HCT116 (cell line): ENCODE results near the gene SYNE2. TPM values are rescaled to one million over a fixed set of nuclear protein-coding genes. Genes with fewer than 3 reads are reported as not detected.

ENCODE experiments used
- ATAC-seq: fragments of 200-7000 bp; cut with Tn5 transposase; 2 replicates; pipeline ENCODE4 v1.9.1; 2020; ENCODE audit warnings: mild to moderate bottlenecking, moderate library complexity
- BruUV-seq: library from RNA; stranded (reverse); fragments of 400-500 nt; replicated peaks from 2 replicates; lab custom pipeline; 2021; lab: Mats Ljungman, UMichigan
- CTCF ChIA-PET: fragments of 300-600 bp; sonication (Branson Sonifier 250); formaldehyde crosslinking; loops from one replicate; lab custom pipeline; 2021; ENCODE audit warnings: antibody characterized with exemption; lab: Charles Lee
- POLR2A ChIA-PET: fragments of 300-600, 350-600 bp; sonication (Branson Sonifier 250); formaldehyde crosslinking; loops from one replicate; lab custom pipeline; 2021; ENCODE audit warnings: antibody characterized with exemption; lab: Charles Lee
- RAD21 ChIA-PET, 2 experiments: fragments of 300-600 bp; sonication (Branson Sonifier 250); formaldehyde crosslinking; loops; one replicate each; lab custom pipeline; 2023; ENCODE audit warnings: low total read pairs in 2 of 2; ENCODE audit not compliant: uncharacterized antibody in 2 of 2, unreplicated experiment in 2 of 2, low non-redundant PET in 1 of 2; lab: Charles Lee
- DNase-seq: peaks from one replicate; pipeline ENCODE4 v3.0.0-alpha.2; 2010; ENCODE audit warnings: low read depth, low spot score
- H2AFZ ChIP-seq: fragments of 200-600 bp; shearing (Covaris generic), sonication (generic); 2 replicates; pipeline ENCODE4 v1.6.1; 2017; ENCODE audit warnings: low read depth, mixed run types, mixed read lengths, antibody characterized with exemption, low read length; ENCODE audit not compliant: poor library complexity, severe bottlenecking
- H3K27ac ChIP-seq: 2 replicates; pipeline ENCODE4 v1.5.1; 2012; ENCODE audit warnings: low read depth, low read length
- H3K27me3 ChIP-seq: fragments of 200-600 bp; sonication (generic); 2 replicates; pipeline ENCODE4 v1.6.1; 2016; ENCODE audit warnings: mixed run types, low read length, mixed read lengths; ENCODE audit not compliant: insufficient read depth
- H3K36me3 ChIP-seq, 2 experiments: fragments of 200-500 bp in 1 of 2; fragments of 200-600 bp in 1 of 2; sonication (Bioruptor generic) in 1 of 2; sonication (generic) in 1 of 2; 2 replicates each; pipeline versions ENCODE4 v1.5.1 to v1.6.1; 2014 to 2016; ENCODE audit warnings: low read length in 2 of 2, inconsistent platforms in 1 of 2, mixed read lengths in 1 of 2, mixed run types in 1 of 2; ENCODE audit not compliant: insufficient read depth in 2 of 2, control insufficient read depth in 1 of 2
- H3K4me1 ChIP-seq, 2 experiments: fragments of 200-600 bp in 1 of 2; sonication (generic) in 1 of 2; 2 replicates each; pipeline versions ENCODE4 v1.5.1 to v1.6.1; 2012 to 2017; ENCODE audit warnings: low read length in 2 of 2, inconsistent platforms in 1 of 2, mild to moderate bottlenecking in 1 of 2, mixed read lengths in 1 of 2, mixed run types in 1 of 2, moderate library complexity in 1 of 2; ENCODE audit not compliant: insufficient read depth in 2 of 2, control insufficient read depth in 1 of 2
- H3K4me2 ChIP-seq: fragments of 200-600 bp; sonication (generic); 2 replicates; pipeline ENCODE4 v1.6.1; 2017; ENCODE audit warnings: mixed run types, low read length, mixed read lengths
- H3K4me3 ChIP-seq, 2 experiments: fragments of 200-600 bp in 1 of 2; sonication (generic) in 1 of 2; replicated peaks in 1 of 2; 2 replicates each; pipeline ENCODE4 v1.5.1; 2011 to 2016; ENCODE audit warnings: low read length in 2 of 2, control low read depth in 1 of 2, low read depth in 1 of 2, mild to moderate bottlenecking in 1 of 2, mixed read lengths in 1 of 2, mixed run types in 1 of 2
- H3K79me2 ChIP-seq: fragments of 200-600 bp; sonication (generic); 2 replicates; pipeline ENCODE4 v1.6.1; 2017; ENCODE audit warnings: mild to moderate bottlenecking, mixed run types, low read length, moderate library complexity, mixed read lengths; ENCODE audit not compliant: insufficient read depth
- H3K9ac ChIP-seq: fragments of 200-600 bp; sonication (generic); 2 replicates; pipeline ENCODE4 v1.6.1; 2016; ENCODE audit warnings: low read length, mixed read lengths
- H3K9me2 ChIP-seq: fragments of 200-600 bp; sonication (generic), shearing (Covaris generic); 2 replicates; pipeline ENCODE4 v1.6.1; 2017; ENCODE audit warnings: mixed run types, mild to moderate bottlenecking, moderate library complexity; ENCODE audit not compliant: insufficient read depth
- H3K9me3 ChIP-seq, 2 experiments: fragments of 200-500 bp in 1 of 2; fragments of 200-600 bp in 1 of 2; sonication (Bioruptor generic) in 1 of 2; sonication (generic) in 1 of 2; 2 replicates each; pipeline ENCODE4 v1.6.1; 2014 to 2017; ENCODE audit warnings: low read length in 2 of 2, mixed read lengths in 2 of 2, inconsistent platforms in 1 of 2, low read depth in 1 of 2, mild to moderate bottlenecking in 1 of 2, mixed run types in 1 of 2, moderate library complexity in 1 of 2; ENCODE audit not compliant: control insufficient read depth in 1 of 2, insufficient read depth in 1 of 2
- H4K20me1 ChIP-seq: fragments of 200-600 bp; sonication (generic), shearing (Covaris generic); 2 replicates; pipeline ENCODE4 v1.6.1; 2017; ENCODE audit warnings: mixed run types, mild to moderate bottlenecking, moderate library complexity; ENCODE audit not compliant: insufficient read depth
- ATF3 ChIP-seq: IDR thresholded peaks from 2 replicates; pipeline ENCODE4 v1.6.1; 2012
- CTCF ChIP-seq, 3 experiments: fragments of 200-600 bp in 1 of 3; sonication (generic) in 1 of 3; IDR thresholded peaks in 2 of 3; conservative IDR thresholded peaks in 1 of 3; 2 replicates each; pipeline ENCODE4 v1.5.1; 2012 to 2017; ENCODE audit warnings: low read depth in 2 of 3, low read length in 2 of 3, antibody characterized with exemption in 1 of 3, borderline replicate concordance in 1 of 3, control low read depth in 1 of 3, mild to moderate bottlenecking in 1 of 3, mixed read lengths in 1 of 3, mixed run types in 1 of 3, moderate library complexity in 1 of 3; ENCODE audit not compliant: insufficient read depth in 1 of 3
- EGR1 ChIP-seq: IDR thresholded peaks from 2 replicates; pipeline ENCODE4 v1.6.1; 2012; ENCODE audit warnings: low read depth
- ELF1 ChIP-seq: IDR thresholded peaks from 2 replicates; pipeline ENCODE4 v1.6.1; 2012; ENCODE audit warnings: low read depth, borderline replicate concordance
- EZH2 ChIP-seq: fragments of 200-600 bp; sonication (generic); IDR thresholded peaks from 2 replicates; pipeline ENCODE4 v1.6.1; 2017; ENCODE audit warnings: antibody characterized with exemption, mixed run types
- EZH2phosphoT487 ChIP-seq: fragments of 200-600 bp; IDR thresholded peaks from 2 replicates; pipeline ENCODE4 v1.6.1; 2018; ENCODE audit warnings: antibody characterized with exemption, borderline replicate concordance
- JUND ChIP-seq: IDR thresholded peaks from 2 replicates; pipeline ENCODE4 v1.6.1; 2012
- MAX ChIP-seq: IDR thresholded peaks from 2 replicates; pipeline ENCODE4 v1.6.1; 2012
- RAD21 ChIP-seq: IDR thresholded peaks from 2 replicates; pipeline ENCODE4 v1.6.1; 2012; ENCODE audit warnings: low read depth, mild to moderate bottlenecking
- REST ChIP-seq: IDR thresholded peaks from 2 replicates; pipeline ENCODE4 v1.6.1; 2012; ENCODE audit warnings: low read depth
- SIN3A ChIP-seq: IDR thresholded peaks from 2 replicates; pipeline ENCODE4 v1.6.1; 2012; ENCODE audit warnings: low read depth
- SP1 ChIP-seq: IDR thresholded peaks from 2 replicates; pipeline ENCODE4 v1.6.1; 2012; ENCODE audit warnings: low read depth
- SRF ChIP-seq: IDR thresholded peaks from 2 replicates; pipeline ENCODE4 v1.6.1; 2012; ENCODE audit warnings: low read depth
- YY1 ChIP-seq: IDR thresholded peaks from 2 replicates; pipeline ENCODE4 v1.6.1; 2011; ENCODE audit warnings: low read length, low read depth, moderate library complexity, mild to moderate bottlenecking; ENCODE audit not compliant: insufficient replicate concordance; ENCODE audit errors: extremely low read depth
- ZFX ChIP-seq: fragments of 450-650 bp; IDR thresholded peaks from 2 replicates; pipeline ENCODE4 v1.6.1; 2017
- ZNF274 ChIP-seq: fragments of 200-500 bp; sonication (Bioruptor generic); IDR thresholded peaks from 2 replicates; pipeline ENCODE4 v1.6.1; 2014; ENCODE audit warnings: mild to moderate bottlenecking, low read depth, low read length, inconsistent platforms
- intact Hi-C: fragments of 100-400 bp; cut with micrococcal nuclease; formaldehyde crosslinking; loops from 2 replicates; pipeline ENCODE4 v1.10.0; 2022
- total RNA-seq: library from RNA; stranded (reverse); gene quantifications from one replicate; pipeline ENCODE4 v1.2.1, GENCODE V29; 2021; ENCODE audit not compliant: unreplicated experiment

Gene SYNE2
- total RNA-seq, 1 experiment from 2014 or later: 28.8 TPM

GRCh38 chr14:64176330-64176729 lies 323.5 kb downstream of the SYNE2 start:
- ChIA-PET CTCF (no interaction called here), POLR2A (no interaction called here), RAD21 (no interaction called here)
- ATAC-seq (no peak), DNase-seq (no peak)
- intact Hi-C loops: no loop called here
- no TSS peak for BruUV-seq
- Histone ChIP-seq H4K20me1 (no peaks in the 10 kb centered on the region), H3K4me2 (no peak overlapping the region), H3K9me3 (no peaks in the 10 kb centered on the region), H3K27ac (no peak overlapping the region), H3K9me2 (no peaks in the 10 kb centered on the region), H3K4me3 (no peak overlapping the region), H3K9ac (no peak overlapping the region), H3K36me3 (peaks cover 0 to 5% of the 10 kb centered on the region in 2 experiments; a peak in 1 of 4 replicates), H3K4me1 (no peaks in the 10 kb centered on the region), H2AFZ (no peak overlapping the region), H3K79me2 (no peaks in the 10 kb centered on the region), H3K27me3 (no peaks in the 10 kb centered on the region)
- TF ChIP-seq CTCF (IDR thresholded peaks at IDR 0.05 in 2 of 3, conservative IDR thresholded peaks at IDR 0.05 in 1 of 3; ENCODE audit: borderline replicate concordance in 1 of 3, insufficient read depth in 1 of 3, low read depth in 2 of 3, low read length in 2 of 3): no peak

- POLR2A ChIA-PET: no interaction called here
- Histone ChIP-seq H3K27ac (no peak overlapping the region), H2AFZ (no peak overlapping the region), H3K27me3 (no peaks in the 10 kb centered on the region), H3K4me2 (no peak overlapping the region), H3K4me3 (no peak overlapping the region), H3K9me3 (no peaks in the 10 kb centered on the region), H3K79me2 (no peaks in the 10 kb centered on the region), H3K9ac (no peak overlapping the region), H3K36me3 (peaks cover 0 to 5% of the 10 kb centered on the region in 2 experiments; a peak in 1 of 4 replicates), H3K4me1 (no peaks in the 10 kb centered on the region), H3K9me2 (no peaks in the 10 kb centered on the region), H4K20me1 (no peaks in the 10 kb centered on the region)
- DNase-seq (no peak), ATAC-seq (no peak)
- RAD21 ChIA-PET: no interaction called here
- intact Hi-C loops: no loop called here
- CTCF ChIA-PET: no interaction called here
- BruUV-seq: no TSS peak
- TF ChIP-seq RAD21 (no peak), EGR1 (no peak), ATF3 (no peak), MAX (no peak), ZFX (no peak), ELF1 (no peak), SRF (no peak), REST (no peak), JUND (no peak), EZH2 (no peak), YY1 (no peak), SP1 (no peak), EZH2phosphoT487 (no peak), ZNF274 (no peak), SIN3A (no peak)
These were observed 326.0 kb downstream of the SYNE2 start for GRCh38 chr14:64178814-64179213.
